Measurements from ENCODE around the gene PGPEP1. TPM values are rescaled to one million over a fixed set of nuclear protein-coding genes. Genes with fewer than 3 reads are reported as not detected.
"Not testable (repeated sequence)": the region's sequence is repeated elsewhere in the genome, so short reads cannot be mapped to it uniquely, and the experiment has no call there.

The PGPEP1 gene
- total RNA-seq, 2 experiments from 2014 or later = 29.0 to 30.8 TPM

DNA sequence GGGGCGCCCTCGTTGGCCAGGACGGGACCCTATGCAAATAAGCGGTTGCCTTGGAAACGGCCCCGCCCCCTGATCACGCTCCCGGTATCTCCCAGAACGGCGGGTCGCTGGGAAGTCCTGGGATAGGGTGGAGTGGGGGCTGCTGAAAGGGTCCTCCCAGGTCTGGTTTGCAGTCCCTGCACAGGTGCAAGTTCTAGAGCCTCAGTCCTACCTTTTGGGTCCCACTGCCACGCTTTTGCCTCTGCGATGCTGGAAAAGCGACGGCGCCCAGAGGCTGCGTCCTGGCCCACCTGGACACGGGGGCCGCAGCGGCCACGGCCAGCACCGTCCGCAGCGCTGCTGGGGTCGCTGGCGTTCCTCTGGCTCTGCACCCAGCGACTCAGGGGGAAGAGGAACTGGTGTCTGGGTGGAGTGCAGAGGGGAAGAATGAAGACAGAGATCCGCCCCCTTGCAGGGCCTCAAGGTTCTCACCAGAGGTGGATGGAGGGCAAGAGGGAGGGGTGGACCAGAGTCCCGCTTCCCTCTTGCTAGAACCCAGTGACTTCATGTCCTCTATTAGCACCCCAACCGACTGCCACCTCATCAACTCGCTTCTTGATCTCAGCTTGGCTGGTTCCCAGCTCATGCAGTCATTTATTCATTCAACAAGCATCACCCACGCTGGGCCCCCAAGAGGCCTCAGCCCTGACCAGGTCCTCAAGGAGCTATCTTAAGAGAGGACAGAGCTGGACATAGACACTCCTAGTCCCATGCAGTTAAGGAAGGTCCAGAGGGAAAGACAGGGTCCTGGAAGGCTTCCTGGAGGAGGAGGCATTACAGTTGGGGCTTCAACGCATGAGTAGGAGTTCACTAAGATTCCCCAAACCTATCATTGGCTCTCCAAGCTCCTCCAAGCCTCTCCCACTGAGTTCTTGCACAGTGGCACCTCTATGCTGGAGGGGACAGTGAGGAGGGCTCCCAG, 57.1 kb downstream of the PGPEP1 start, which contains the start of gene LRRC25:
LRRC25 (minus strand) TSS at position 381 of the 961 bp plus-strand sequence. CDS start 659 bp downstream, outside the sequence.
- ChIA-PET POLR2A (interaction anchor here (0.7 kb wide), 1 partner anchor 55 kb away, joined by 3 read pairs; no protein-coding TSS in a partner anchor), CTCF (interaction anchor here (0.8 to 3.0 kb wide), 2 partner anchors 9 to 69 kb away, joined by 3 to 21 read pairs; no protein-coding TSS in a partner anchor)
- no peaks in the 10 kb centered on the region for H3K36me3 Mint-ChIP-seq
- no peaks in the 10 kb centered on the region for H3K4me1 Mint-ChIP-seq (ENCODE audit: low read depth)
- H3K27ac Mint-ChIP-seq = no peak within 1 kb of the TSS
- H3K4me3 Mint-ChIP-seq = no peak within 1 kb of the TSS
- DNase-seq = peak; percentile 18
- no peaks in the 10 kb centered on the region for H3K9me3 Mint-ChIP-seq
- intact Hi-C loops (cut with micrococcal nuclease) = no loop called here
- peaks cover 24% of the 10 kb centered on the region for H3K27me3 Mint-ChIP-seq

DNA sequence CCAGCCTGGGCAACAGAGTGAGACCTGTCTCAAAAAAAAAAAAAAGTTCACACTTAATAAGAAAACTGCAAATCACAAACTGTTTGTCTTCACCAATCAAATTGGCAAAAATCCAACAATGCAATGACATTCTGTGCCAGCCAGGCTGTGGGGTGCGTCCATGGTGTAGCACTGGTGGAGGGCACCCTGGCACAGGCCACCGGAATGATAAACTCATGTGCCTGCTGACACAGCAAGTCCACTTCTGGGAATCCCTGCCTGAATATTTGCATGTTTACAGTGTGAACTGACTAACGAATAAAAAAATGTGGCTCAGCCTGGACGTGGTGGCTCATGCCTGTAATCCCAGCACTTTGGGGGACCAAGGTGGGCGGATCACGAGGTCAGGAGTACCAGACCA, 58.6 kb downstream of the PGPEP1 start:
- no peaks in the 10 kb centered on the region for H3K4me1 Mint-ChIP-seq (ENCODE audit: low read depth)
- intact Hi-C loops (cut with micrococcal nuclease) = no loop called here
- CTCF ChIA-PET = interaction anchor here (3.0 kb wide), 1 partner anchor 10 kb away, joined by 21 read pairs; no protein-coding TSS in a partner anchor
- DNase-seq = no peak
- POLR2A ChIA-PET = no interaction called here
- no peaks in the 10 kb centered on the region for H3K36me3 Mint-ChIP-seq
- peaks cover 24% of the 10 kb centered on the region for H3K27me3 Mint-ChIP-seq
- H3K9me3 Mint-ChIP-seq = no peaks in the 10 kb centered on the region
- no peak overlapping the region for H3K4me3 Mint-ChIP-seq
- H3K27ac Mint-ChIP-seq = no peak overlapping the region

DNA sequence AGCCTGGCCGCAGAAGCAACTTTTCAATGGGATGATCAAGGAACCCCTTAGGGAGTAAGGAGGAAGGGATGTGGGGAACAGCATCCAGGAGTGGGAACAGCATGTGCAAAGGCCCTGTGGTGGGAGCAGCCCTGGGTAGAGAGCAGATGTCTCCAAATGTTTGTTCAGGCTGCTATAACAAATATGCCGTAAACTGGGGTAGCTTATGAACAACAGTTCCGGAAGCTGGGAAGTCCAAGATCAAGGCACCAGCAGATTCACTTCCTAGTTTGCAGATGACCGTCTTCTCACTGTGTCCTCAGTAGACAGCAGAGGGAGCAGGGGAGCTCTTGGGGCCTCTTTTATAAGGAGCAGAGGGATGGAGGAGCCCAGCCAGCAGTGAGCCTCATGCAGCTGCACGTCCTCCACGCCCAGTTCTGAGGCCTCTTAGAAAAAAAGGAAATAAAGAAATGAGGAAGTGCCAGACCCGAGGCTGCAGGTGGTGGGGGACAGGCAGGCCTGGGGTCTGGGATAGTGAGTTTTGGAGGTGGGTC, 61.2 kb downstream of the PGPEP1 start:
- Mint-ChIP-seq H3K4me1 (ENCODE audit: low read depth) (no peaks in the 10 kb centered on the region), H3K4me3 (no peak overlapping the region), H3K36me3 (no peaks in the 10 kb centered on the region), H3K27ac (no peak overlapping the region), H3K27me3 (peaks cover 15% of the 10 kb centered on the region), H3K9me3 (no peaks in the 10 kb centered on the region)
- intact Hi-C loops (cut with micrococcal nuclease) = no loop called here
- ChIA-PET CTCF (interaction anchor here (0.8 to 1.6 kb wide), 3 partner anchors 9 to 14 kb away, joined by 3 to 4 read pairs (median 4); no protein-coding TSS in a partner anchor), POLR2A (no interaction called here)
- no peak for DNase-seq

DNA sequence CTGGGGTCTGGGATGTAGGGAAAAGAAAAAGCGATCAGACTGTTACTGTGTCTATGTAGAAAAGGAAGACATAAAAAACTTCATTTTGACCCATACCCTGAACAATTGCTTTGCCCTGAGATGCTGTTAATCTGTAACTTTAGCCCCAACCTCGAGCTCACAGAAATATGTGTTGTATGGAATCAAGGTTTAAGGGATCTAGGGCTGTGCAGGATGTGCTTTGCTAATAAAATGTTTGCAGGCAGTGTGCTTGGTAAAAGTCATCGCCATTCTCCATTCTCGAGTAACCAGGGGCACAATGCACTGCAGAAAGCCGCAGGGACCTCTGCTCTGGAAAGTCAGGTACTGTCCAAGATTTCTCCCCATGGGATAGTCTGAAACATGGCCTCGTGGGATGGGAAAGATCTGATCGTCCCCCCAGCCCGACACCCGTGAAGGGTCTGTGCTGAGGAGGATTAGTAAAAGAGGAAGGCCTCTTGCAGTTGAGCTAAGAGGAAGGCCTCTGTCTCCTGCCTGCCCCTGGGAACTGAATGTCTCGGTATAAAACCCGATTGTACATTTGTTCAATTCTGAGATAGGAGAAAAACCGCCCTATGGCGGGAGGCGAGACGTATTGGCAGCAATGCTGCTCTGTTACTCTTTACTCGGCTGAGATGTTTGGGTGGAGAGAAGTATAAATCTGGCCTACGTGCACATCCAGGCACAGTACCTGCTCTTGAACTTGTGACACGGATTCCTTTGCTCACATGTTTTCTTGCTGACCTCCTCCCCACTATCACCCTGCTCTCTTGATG, 62.3 kb downstream of the PGPEP1 start:
- H3K4me3 Mint-ChIP-seq; intact Hi-C loops (cut with micrococcal nuclease); H3K4me1 Mint-ChIP-seq (ENCODE audit: low read depth); H3K27me3 Mint-ChIP-seq; DNase-seq; H3K36me3 Mint-ChIP-seq; H3K9me3 Mint-ChIP-seq; POLR2A ChIA-PET; H3K27ac Mint-ChIP-seq: not testable (repeated sequence)
- CTCF ChIA-PET = interaction anchor here (0.8 to 1.6 kb wide), 2 partner anchors 8 to 10 kb away, joined by 4 read pairs; no protein-coding TSS in a partner anchor

DNA sequence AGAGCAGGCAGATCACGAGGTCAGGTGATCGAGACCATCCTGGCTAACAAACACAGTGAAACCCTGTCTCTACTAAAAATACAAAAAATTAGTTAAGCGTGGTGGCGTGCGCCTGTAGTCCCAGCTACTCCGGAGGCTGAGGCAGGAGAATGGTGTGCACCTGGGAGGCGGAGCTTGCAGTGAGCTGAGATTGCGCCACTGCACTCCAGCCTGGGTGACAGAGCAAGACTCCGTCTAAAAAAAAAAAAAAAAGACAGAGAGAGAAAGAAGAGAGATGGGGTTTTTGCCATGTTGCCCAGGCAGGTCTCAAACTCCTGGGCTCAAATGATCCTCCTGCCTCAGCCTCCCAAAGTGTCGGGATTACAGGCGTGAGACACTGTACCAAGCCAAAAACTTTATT, 65.4 kb downstream of the PGPEP1 start:
- H3K4me3 Mint-ChIP-seq = not testable (repeated sequence)

DNA sequence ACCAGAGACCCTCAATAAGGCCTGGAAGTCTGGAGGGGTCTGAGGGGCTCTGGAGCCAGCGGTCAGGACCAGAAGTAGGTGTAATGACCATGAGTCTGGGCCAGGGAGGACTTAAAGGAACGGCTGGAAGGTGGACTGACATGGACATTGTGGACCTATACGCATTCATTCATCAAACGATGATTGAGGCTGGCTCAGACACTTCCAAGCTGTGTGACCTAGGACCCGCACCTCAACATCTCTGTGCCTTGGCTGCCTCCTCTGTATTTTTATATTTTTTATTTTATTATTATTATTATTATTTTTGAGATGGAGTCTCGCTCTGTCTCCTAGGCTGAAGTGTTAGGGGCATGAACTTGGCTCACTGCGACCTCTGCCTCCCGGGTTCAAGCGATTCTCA, 66.4 kb downstream of the PGPEP1 start:
- intact Hi-C loops (cut with micrococcal nuclease) = loop anchor here (5.0 kb wide), 1 partner anchor 64 kb away; the partner anchor contains the start of gene PGPEP1
- no peak for DNase-seq
- POLR2A ChIA-PET = no interaction called here
- Mint-ChIP-seq H3K27me3 (peaks cover 4% of the 10 kb centered on the region), H3K4me3 (no peak overlapping the region), H3K36me3 (no peaks in the 10 kb centered on the region), H3K27ac (no peak overlapping the region), H3K4me1 (ENCODE audit: low read depth) (peaks cover 5% of the 10 kb centered on the region), H3K9me3 (no peaks in the 10 kb centered on the region)
- CTCF ChIA-PET = interaction anchor here (0.6 kb wide), 1 partner anchor 178 kb away, joined by 3 read pairs; no protein-coding TSS in a partner anchor

More for the DNA sequence above, 65.4 kb downstream of the PGPEP1 start:
- H3K27ac Mint-ChIP-seq; DNase-seq; POLR2A ChIA-PET; CTCF ChIA-PET; H3K4me1 Mint-ChIP-seq (ENCODE audit: low read depth); H3K9me3 Mint-ChIP-seq; H3K27me3 Mint-ChIP-seq; H3K36me3 Mint-ChIP-seq: not testable (repeated sequence)
- intact Hi-C loops (cut with micrococcal nuclease) = loop anchor here (5.0 kb wide), 1 partner anchor 63 kb away; the partner anchor contains the start of gene PGPEP1

DNA sequence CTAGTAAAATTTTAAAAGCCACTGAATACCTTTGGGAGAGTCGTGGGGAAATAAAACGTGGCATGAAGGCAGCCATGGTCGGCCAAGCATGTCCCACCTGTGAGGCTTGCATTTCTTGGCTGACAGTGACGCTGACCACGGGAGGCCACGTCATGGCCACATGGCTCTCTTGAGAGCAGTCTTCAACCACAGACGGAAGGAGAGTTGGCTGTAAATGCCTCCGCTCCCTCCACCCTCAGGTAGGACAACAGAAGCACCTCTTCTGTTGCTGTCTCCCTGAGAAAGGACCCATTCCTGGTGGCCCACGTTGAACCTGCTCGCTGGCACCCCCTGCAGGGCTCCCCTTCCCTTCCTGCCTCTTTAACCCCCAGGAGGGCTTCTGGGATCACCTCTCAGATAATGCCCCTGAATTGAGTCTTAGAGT, 67.7 kb downstream of the PGPEP1 start:
- DNase-seq = peak; percentile 46
- Mint-ChIP-seq H3K27me3 (peaks cover 8% of the 10 kb centered on the region), H3K4me3 (no peak overlapping the region), H3K4me1 (ENCODE audit: low read depth) (peaks cover 5% of the 10 kb centered on the region), H3K36me3 (no peaks in the 10 kb centered on the region), H3K27ac (no peak overlapping the region), H3K9me3 (no peaks in the 10 kb centered on the region)
- CTCF ChIA-PET = no interaction called here
- POLR2A ChIA-PET = no interaction called here
- intact Hi-C loops (cut with micrococcal nuclease) = loop anchor here (5.0 kb wide), 1 partner anchor 66 kb away; the partner anchor contains the start of gene PGPEP1

DNA sequence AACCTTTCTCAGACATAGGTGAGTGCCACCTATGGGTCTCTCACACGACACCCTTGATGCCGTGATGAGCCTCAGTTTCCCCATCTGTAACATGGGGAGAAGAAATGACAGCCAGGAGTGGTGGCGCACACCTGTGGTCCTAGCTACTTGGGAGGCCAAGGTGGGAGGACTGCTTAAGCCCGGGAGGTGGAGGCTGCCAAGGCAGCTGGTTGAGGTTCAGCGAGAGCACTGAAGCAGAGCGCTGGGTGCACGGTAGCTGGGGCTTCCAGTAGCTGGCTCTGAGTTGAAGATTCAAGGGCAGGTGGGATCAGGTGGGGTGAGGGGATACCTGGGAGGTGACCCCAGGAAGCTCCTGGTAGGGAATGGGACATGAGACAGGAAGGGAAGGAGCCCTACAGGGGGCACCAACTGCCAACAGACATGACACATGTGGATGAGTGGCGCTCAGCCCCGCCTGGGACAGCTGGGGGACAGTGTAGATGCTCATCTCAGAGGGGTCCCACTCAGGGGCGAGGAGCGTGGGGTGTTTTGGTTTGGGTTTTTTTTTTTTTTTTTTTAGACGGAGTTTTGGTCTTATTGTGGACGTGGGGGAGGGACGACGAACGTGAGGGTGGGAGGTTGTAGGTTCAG, 72.3 kb downstream of the PGPEP1 start:
- intact Hi-C loops (cut with micrococcal nuclease) = loop anchor here (5.0 to 10.0 kb wide), 2 partner anchors 35 to 318 kb away; partner anchors contain the start of gene MAST3
- no peaks in the 10 kb centered on the region for H3K36me3 Mint-ChIP-seq
- POLR2A ChIA-PET = no interaction called here
- no peak for DNase-seq
- no peaks in the 10 kb centered on the region for H3K9me3 Mint-ChIP-seq
- H3K4me3 Mint-ChIP-seq = no peak overlapping the region
- CTCF ChIA-PET = interaction anchor here (0.6 to 6.7 kb wide), 8 partner anchors 11 to 349 kb away, joined by 3 to 85 read pairs (median 9); partner anchors contain the start of gene GDF15
- peaks cover 17% of the 10 kb centered on the region for H3K27me3 Mint-ChIP-seq
- H3K27ac Mint-ChIP-seq = peak overlapping the region; percentile 28
- peaks cover 31% of the 10 kb centered on the region for H3K4me1 Mint-ChIP-seq (ENCODE audit: low read depth)

DNA sequence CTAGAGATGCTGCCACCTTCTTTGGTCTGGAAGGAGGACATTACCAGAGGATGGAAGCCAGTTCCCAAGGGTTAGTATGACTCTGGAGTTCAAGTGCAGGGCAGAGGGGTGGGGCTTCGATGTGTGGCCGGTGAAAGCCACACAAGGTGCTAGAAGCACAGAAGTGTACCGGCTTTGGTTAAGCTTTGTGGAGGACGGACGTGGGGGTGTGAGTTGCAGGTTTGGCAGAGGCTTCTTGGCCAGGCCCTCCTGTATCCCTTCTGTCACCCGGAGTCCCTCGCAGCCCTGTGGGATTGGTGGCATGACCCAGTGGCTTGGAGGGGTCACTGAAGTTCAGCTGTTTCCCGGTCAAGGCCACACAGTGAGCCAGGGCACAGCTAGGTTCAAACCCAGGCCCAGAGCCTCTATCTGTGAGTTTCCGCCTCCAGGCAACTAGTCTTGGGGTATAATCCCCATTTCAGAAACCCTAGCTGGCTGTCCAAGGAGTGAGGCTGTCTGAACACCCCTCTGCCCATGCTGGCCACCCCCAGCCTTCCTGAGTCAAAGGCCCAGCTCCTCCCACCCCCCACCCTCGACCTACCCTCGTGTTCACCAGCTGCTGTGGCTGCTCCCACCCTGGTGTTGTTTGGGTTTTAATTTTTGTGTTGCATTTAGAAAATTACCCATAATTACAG, 74.2 kb downstream of the PGPEP1 start:
- Mint-ChIP-seq H3K27ac (peak overlapping the region; percentile 38), H3K9me3 (no peaks in the 10 kb centered on the region), H3K4me1 (ENCODE audit: low read depth) (peaks cover 44% of the 10 kb centered on the region), H3K36me3 (no peaks in the 10 kb centered on the region), H3K27me3 (peaks cover 24% of the 10 kb centered on the region), H3K4me3 (no peak overlapping the region)
- intact Hi-C loops (cut with micrococcal nuclease) = loop anchor here (5.0 to 10.0 kb wide), 3 partner anchors 37 to 320 kb away; partner anchors contain the start of genes MAST3 and RAB3A
- DNase-seq = no peak
- CTCF ChIA-PET = interaction anchor here (0.6 to 6.7 kb wide), 9 partner anchors 8 to 210 kb away, joined by 3 to 85 read pairs (median 4); partner anchors contain the start of gene GDF15
- POLR2A ChIA-PET = interaction anchor here (0.9 to 1.1 kb wide), 2 partner anchors 24 to 133 kb away, joined by 3 to 5 read pairs; partner anchors contain the start of gene JUND

DNA sequence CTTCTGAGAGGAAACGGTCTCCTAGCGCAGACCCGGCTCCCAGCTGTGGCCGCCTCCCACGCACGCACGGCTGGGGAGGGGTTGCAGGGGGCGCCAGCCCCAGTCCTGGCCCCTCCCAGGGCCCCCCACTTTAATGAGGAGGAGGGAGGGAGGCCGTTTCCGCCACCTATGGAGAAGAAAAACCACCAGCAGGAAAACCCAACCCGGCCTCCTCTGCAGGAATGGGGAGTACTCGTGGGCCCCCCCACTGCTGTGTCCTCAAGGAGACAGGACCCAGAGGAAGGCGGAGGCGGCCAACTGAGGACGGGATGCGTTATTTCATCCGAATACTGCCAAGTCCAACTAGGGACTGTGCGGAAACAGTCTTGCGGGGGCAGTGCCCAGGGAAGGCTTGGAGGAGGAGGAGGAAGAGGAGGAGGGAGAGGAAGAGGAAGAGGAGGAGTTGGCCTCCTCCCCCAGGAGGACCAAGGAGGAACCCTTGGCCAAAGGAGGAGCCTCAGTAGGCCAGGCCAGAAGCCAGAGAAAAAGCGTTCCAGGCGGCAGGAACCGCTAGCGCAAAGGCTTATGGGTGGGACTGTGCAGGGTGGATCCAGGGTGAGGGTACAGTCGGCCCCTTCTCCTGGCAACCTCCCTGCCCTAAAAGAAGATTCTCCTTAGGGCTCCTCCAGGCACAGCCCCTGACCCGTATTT, 74.9 kb downstream of the PGPEP1 start:
- intact Hi-C loops (cut with micrococcal nuclease) = loop anchor here (5.0 to 10.0 kb wide), 2 partner anchors 213 to 321 kb away; partner anchors contain the start of genes MAST3 and RAB3A
- POLR2A ChIA-PET = interaction anchor here (1.1 to 5.5 kb wide), 3 partner anchors 111 to 135 kb away, joined by 3 to 46 read pairs (median 5); partner anchors contain the start of gene JUND
- Mint-ChIP-seq H3K27ac (no peak overlapping the region), H3K4me1 (ENCODE audit: low read depth) (peaks cover 46% of the 10 kb centered on the region), H3K4me3 (peak overlapping the region; percentile 50), H3K9me3 (no peaks in the 10 kb centered on the region), H3K36me3 (no peaks in the 10 kb centered on the region), H3K27me3 (peaks cover 24% of the 10 kb centered on the region)
- CTCF ChIA-PET = interaction anchor here (0.6 to 6.7 kb wide), 7 partner anchors 26 to 210 kb away, joined by 3 to 85 read pairs (median 5); partner anchors contain the start of gene GDF15
- DNase-seq = no peak

Measured in activated CD4-positive, alpha-beta memory T cell treated with anti-CD3 and anti-CD28 coated beads for 36 hours (primary cell).